Right atrium auricular region (tissue), 2 donors: Measurements from ENCODE around the gene FIS1. TPM values are rescaled to one million over a fixed set of nuclear protein-coding genes. Genes with fewer than 3 reads are reported as not detected.

Experiments
- DNase-seq: peaks from one replicate; pipeline ENCODE4 v3.0.0-alpha.2; 2019; ENCODE audit warnings: low spot score
- H3K27ac ChIP-seq, 2 donors: fragments of 200-600 bp; sonication (generic); 1 replicate in 1 of 2; 2 replicates in 1 of 2; pipeline ENCODE4 v1.5.1; 2016 to 2019
- H3K27me3 ChIP-seq, 2 donors: fragments of 200-600 bp; sonication (generic); one replicate each; pipeline versions ENCODE4 v1.5.1 to v1.6.0; 2017 to 2019
- H3K36me3 ChIP-seq: fragments of 200-600 bp; sonication (generic); one replicate; pipeline ENCODE4 v1.5.1; 2016
- H3K4me1 ChIP-seq, 2 donors: fragments of 200-600 bp; sonication (generic); one replicate each; pipeline versions ENCODE4 v1.5.1 to v1.6.0; 2017 to 2019
- H3K4me3 ChIP-seq, 2 donors: fragments of 200-600 bp; sonication (generic); 1 replicate in 1 of 2; 2 replicates in 1 of 2; pipeline ENCODE4 v1.5.1; 2017 to 2019; ENCODE audit warnings: mild to moderate bottlenecking in 1 of 2, moderate library complexity in 1 of 2
- H3K9me3 ChIP-seq, 2 donors: fragments of 200-600 bp; sonication (generic); one replicate each; pipeline ENCODE4 v1.5.1; 2019
- total RNA-seq, 2 donors: library from RNA; depleted of rRNA; stranded (reverse); fragments of >200 nt; gene quantifications; one replicate each; pipeline ENCODE4 v1.1.0, GENCODE V29; 2016
- TF ChIP-seq, protein P1 (sequence below), 2 donors: fragments of 200-600 bp; sonication (generic); IDR thresholded peaks; one replicate each; pipeline ENCODE4 v1.5.1; 2019; ENCODE audit warnings: antibody characterized with exemption in 2 of 2

Gene FIS1
- total RNA-seq, 2 donors from 2014 or later: 359 to 459 TPM

DNA sequence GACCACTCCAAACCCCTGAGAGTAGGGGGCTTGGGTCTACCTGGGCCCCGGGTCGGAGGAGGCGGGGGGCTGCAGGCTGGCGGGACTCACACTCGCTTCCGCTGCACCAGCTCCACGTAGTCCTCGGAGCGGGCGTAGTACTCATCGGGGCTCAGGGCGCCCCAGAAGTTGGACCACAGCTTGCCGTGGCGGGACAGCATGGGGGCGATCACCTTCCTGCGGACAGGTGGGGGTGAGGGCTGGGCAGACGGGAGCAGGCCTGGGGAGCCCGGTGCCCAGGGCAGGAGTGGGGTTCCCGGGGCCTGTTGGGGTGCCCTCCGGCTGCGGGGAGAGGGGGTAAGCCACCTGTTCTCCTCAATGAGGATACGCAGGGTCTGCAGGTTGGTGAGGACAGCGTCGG lies 33.4 kb downstream of the FIS1 start:
- H3K9me3 ChIP-seq: no peaks in the 10 kb centered on the region
- H3K4me3 ChIP-seq: no peak overlapping the region
- H3K27ac ChIP-seq: no peak overlapping the region
- TF ChIP-seq, protein P1, sequence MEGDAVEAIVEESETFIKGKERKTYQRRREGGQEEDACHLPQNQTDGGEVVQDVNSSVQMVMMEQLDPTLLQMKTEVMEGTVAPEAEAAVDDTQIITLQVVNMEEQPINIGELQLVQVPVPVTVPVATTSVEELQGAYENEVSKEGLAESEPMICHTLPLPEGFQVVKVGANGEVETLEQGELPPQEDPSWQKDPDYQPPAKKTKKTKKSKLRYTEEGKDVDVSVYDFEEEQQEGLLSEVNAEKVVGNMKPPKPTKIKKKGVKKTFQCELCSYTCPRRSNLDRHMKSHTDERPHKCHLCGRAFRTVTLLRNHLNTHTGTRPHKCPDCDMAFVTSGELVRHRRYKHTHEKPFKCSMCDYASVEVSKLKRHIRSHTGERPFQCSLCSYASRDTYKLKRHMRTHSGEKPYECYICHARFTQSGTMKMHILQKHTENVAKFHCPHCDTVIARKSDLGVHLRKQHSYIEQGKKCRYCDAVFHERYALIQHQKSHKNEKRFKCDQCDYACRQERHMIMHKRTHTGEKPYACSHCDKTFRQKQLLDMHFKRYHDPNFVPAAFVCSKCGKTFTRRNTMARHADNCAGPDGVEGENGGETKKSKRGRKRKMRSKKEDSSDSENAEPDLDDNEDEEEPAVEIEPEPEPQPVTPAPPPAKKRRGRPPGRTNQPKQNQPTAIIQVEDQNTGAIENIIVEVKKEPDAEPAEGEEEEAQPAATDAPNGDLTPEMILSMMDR (IDR thresholded peaks at IDR 0.05): no peak
- no peak for DNase-seq
- H3K36me3 ChIP-seq: peaks cover 59% of the 10 kb centered on the region
- no peaks in the 10 kb centered on the region for H3K27me3 ChIP-seq
- peaks cover 0 to 9% of the 10 kb centered on the region in 2 donors for H3K4me1 ChIP-seq

DNA sequence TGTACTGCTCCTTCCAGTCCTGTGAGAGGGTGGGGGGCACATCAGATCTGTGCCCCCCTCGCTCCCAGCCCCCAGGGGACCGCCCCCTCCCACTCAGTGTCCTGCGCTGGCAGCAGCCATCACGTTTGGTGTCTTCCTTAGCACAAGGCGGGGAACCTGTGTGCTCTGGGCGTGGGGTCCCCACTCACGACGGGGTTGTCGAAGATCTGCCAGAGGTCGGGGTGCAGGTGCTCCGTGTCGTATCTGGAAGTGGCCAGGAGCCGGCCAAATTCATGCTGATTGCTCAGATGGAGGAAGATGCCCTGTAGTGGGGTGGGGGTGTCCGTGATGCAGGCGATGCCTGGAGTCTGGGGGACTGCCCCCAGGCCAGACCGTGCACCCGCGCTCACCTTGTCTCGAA lies 34.7 kb downstream of the FIS1 start:
- Histone ChIP-seq H3K4me1 (no peaks in the 10 kb centered on the region), H3K4me3 (no peak overlapping the region), H3K36me3 (peaks cover 62% of the 10 kb centered on the region)

DNA sequence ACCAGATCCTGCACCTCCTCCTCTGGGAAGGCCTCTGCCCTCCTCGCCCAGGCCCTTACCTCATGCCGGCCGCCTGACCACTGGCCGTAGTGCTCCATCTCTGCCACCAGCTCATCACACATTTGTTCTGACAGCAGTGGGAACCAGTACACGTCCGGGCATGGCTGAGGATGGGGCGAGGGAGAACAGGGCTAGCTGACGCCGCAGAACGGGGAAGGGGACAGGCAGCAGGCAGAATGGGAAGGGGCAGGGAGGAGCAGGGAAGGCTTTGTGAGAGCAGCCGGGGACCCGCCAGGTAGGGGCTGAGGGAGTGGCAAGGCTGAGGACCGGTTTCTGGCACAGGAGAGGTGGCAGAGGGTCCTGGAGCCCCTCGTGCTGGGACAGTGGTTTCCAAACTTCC lies 36.1 kb downstream of the FIS1 start:
- peaks cover 54% of the 10 kb centered on the region for H3K36me3 ChIP-seq
- no peak for DNase-seq

More for the DNA sequence above, 34.7 kb downstream of the FIS1 start:
- DNase-seq: no peak
- H3K9me3 ChIP-seq: no peaks in the 10 kb centered on the region
- no peaks in the 10 kb centered on the region for H3K27me3 ChIP-seq
- TF ChIP-seq, protein P1 (IDR thresholded peaks at IDR 0.05): no peak
- no peak overlapping the region for H3K27ac ChIP-seq

DNA sequence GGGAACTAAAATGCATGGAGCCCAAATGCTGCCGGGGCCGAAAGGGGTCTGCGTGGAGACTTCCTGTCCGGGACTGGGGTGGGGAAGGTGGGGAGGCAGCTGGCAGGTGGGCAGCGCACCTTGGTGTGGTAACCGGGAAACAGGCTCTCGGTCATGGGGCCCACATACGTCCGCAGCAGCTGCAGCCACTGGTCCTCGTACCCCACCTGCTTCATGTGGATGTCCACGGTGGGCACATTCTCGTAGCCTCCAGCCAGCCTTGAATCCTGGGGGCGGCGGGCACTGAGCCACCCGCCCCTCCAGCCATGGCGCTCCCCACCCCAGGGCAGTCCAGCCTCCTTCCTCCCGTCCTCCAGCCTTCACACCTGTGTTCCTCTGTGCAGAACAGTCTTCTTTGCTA lies 37.4 kb downstream of the FIS1 start:
- peaks cover 0 to 2% of the 10 kb centered on the region in 2 donors for H3K27me3 ChIP-seq
- H3K27ac ChIP-seq: no peak overlapping the region
- H3K4me1 ChIP-seq: no peaks in the 10 kb centered on the region
- no peak overlapping the region for H3K4me3 ChIP-seq
- TF ChIP-seq, protein P1 (IDR thresholded peaks at IDR 0.05): no peak
- no peaks in the 10 kb centered on the region for H3K9me3 ChIP-seq
- peaks cover 48% of the 10 kb centered on the region for H3K36me3 ChIP-seq
- no peak for DNase-seq

More for the DNA sequence above, 36.1 kb downstream of the FIS1 start:
- no peaks in the 10 kb centered on the region for H3K27me3 ChIP-seq
- H3K9me3 ChIP-seq: no peaks in the 10 kb centered on the region
- TF ChIP-seq, protein P1 (IDR thresholded peaks at IDR 0.05): no peak
- H3K27ac ChIP-seq: no peak overlapping the region
- no peaks in the 10 kb centered on the region for H3K4me1 ChIP-seq
- H3K4me3 ChIP-seq: no peak overlapping the region

DNA sequence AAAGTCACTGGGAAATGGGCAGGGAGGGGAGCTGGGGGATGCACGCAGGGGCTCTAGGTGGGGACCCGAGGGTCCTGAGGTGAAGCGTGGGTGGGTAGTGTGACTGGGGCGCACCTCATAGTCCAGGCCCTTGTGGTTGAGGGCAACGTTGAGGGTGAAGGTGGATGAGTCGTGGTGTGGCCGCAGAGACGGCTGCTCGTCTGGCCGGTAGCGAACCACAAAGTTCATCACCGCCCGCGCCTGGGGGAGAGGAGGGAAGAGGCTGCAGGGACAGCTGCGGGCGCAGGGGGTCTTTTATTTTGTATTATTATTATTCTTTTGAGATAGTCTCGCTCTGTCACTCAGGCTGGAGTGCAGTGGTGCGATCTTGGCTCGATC lies 38.2 kb downstream of the FIS1 start:
- no peak for DNase-seq
- Histone ChIP-seq H3K27ac (no peak overlapping the region), H3K36me3 (peaks cover 40% of the 10 kb centered on the region)

More for the DNA sequence above, 38.2 kb downstream of the FIS1 start:
- H3K4me1 ChIP-seq: peaks cover 0 to 7% of the 10 kb centered on the region in 2 donors
- TF ChIP-seq, protein P1 (IDR thresholded peaks at IDR 0.05): no peak
- H3K9me3 ChIP-seq: no peaks in the 10 kb centered on the region
- peaks cover 8 to 10% of the 10 kb centered on the region in 2 donors for H3K27me3 ChIP-seq
- no peak overlapping the region for H3K4me3 ChIP-seq
